Erythroblast (primary cell): ENCODE measurements around the gene RTCA.
"Not testable (repeated sequence)": the region's sequence is repeated elsewhere in the genome, so short reads cannot be mapped to it uniquely, and the experiment has no call there.

Experiments used
- DNase-seq, 2 experiments: peaks; one replicate each; lab custom pipeline; 2025; lab: John Stamatoyannopoulos, UW
- GATA1 ChIP-seq: IDR thresholded peaks from 2 replicates; pipeline ENCODE4 v1.6.1; 2011; ENCODE audit warnings: low read depth, mild to moderate bottlenecking, control low read depth, low read length, moderate library complexity
- POLR2A ChIP-seq: IDR thresholded peaks from 2 replicates; pipeline ENCODE4 v1.6.1; 2011; ENCODE audit warnings: mild to moderate bottlenecking, low read length

Gene RTCA

GRCh38 chr1:100328133-100328532 lies 62.1 kb downstream of the RTCA start:
- DNase-seq = no peak
- TF ChIP-seq GATA1 (no peak), POLR2A (no peak)

- not testable (repeated sequence) for DNase-seq
Observed at GRCh38 chr1:100331146-100331545, 65.1 kb downstream of the RTCA start.

GRCh38 chr1:100332331-100332730 lies 66.3 kb downstream of the RTCA start:
- DNase-seq = no peak

GRCh38 chr1:100335436-100335835 lies 69.4 kb downstream of the RTCA start:
- peak; percentile 14 to 24 for DNase-seq
- no peak for TF ChIP-seq GATA1
- TF ChIP-seq POLR2A = no peak

More at GRCh38 chr1:100332331-100332730, 66.3 kb downstream of the RTCA start:
- TF ChIP-seq POLR2A = no peak
- no peak for TF ChIP-seq GATA1

- peak in 1 of 2 experiments; percentile 11 for DNase-seq
Observed at GRCh38 chr1:100337878-100338277, 71.9 kb downstream of the RTCA start.

GRCh38 chr1:100339735-100340134 lies 73.7 kb downstream of the RTCA start:
- DNase-seq = not testable (repeated sequence)

- TF ChIP-seq GATA1 (no peak), POLR2A (no peak)
- DNase-seq = no peak
Observed at GRCh38 chr1:100340494-100340893, 74.5 kb downstream of the RTCA start.

- TF ChIP-seq GATA1 = no peak
- TF ChIP-seq POLR2A = no peak
- DNase-seq = peak in 1 of 2 experiments; percentile 7
Observed at GRCh38 chr1:100342348-100342747, 76.3 kb downstream of the RTCA start.
